GM12875 (cell line): ENCODE measurements around the gene ADORA3.

Experiments
- H3K4me3 ChIP-seq: one replicate; pipeline ENCODE4 v1.5.1; 2011; ENCODE audit warnings: low read depth, low read length, control low read depth
- TF ChIP-seq, protein P1 (sequence below): IDR thresholded peaks from 2 replicates; pipeline ENCODE4 v1.5.1; 2011; ENCODE audit warnings: low read depth, mild to moderate bottlenecking, control low read depth, inconsistent platforms, low read length, moderate library complexity, borderline replicate concordance; ENCODE audit not compliant: insufficient read depth

Gene ADORA3

DNA sequence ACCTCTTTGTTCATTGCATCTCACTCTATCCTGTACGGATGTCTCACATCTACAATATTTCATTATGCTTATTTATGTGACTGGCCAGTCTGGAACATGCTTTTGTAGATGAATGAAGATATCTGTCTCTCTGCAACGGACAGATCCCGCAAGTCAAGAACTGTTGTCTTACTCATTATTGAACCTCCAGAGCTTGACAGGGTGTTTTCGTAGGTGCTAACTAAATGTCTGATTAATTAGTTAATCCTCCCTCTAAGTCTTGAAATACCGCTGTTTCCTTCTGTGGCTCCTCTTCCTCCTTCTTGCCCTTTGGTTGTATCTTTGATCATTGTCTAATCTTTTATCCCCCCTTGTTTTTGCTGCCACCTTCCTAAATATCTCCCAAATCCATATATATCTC is 32.8 kb downstream of the ADORA3 start:
- TF ChIP-seq, protein P1, sequence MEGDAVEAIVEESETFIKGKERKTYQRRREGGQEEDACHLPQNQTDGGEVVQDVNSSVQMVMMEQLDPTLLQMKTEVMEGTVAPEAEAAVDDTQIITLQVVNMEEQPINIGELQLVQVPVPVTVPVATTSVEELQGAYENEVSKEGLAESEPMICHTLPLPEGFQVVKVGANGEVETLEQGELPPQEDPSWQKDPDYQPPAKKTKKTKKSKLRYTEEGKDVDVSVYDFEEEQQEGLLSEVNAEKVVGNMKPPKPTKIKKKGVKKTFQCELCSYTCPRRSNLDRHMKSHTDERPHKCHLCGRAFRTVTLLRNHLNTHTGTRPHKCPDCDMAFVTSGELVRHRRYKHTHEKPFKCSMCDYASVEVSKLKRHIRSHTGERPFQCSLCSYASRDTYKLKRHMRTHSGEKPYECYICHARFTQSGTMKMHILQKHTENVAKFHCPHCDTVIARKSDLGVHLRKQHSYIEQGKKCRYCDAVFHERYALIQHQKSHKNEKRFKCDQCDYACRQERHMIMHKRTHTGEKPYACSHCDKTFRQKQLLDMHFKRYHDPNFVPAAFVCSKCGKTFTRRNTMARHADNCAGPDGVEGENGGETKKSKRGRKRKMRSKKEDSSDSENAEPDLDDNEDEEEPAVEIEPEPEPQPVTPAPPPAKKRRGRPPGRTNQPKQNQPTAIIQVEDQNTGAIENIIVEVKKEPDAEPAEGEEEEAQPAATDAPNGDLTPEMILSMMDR = no peak

DNA sequence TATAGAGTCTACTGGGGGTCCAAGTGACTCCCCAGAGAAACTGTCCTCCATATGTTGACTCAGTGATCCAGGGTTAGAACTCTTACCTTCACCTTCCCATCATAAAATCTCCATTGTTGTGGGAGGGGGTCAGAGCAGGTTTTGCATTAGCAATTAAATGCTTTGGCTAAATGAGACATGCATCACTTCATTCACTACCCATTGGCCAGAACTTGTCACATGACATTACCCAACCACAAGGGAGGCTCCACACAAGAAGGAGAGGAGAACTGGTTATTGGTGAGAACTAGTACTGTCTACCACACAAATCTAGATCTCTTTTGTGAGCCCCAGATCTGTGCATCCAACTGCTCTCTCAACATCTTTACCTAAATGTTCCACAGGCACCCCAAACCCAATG is 33.9 kb downstream of the ADORA3 start:
- H3K4me3 ChIP-seq = no peak overlapping the region
- TF ChIP-seq, protein P1 = no peak

More for the DNA sequence above, 32.8 kb downstream of the ADORA3 start:
- H3K4me3 ChIP-seq = no peak overlapping the region

- H3K4me3 ChIP-seq = no peak overlapping the region
- TF ChIP-seq, protein P1 = no peak
These were observed 34.7 kb downstream of the ADORA3 start for GRCh38 chr1:111468717-111469100.

- no peak overlapping the region for H3K4me3 ChIP-seq
- TF ChIP-seq, protein P1 = no peak
These were observed 35.3 kb downstream of the ADORA3 start for GRCh38 chr1:111467865-111468716.

- TF ChIP-seq, protein P1 = no peak
- H3K4me3 ChIP-seq = no peak overlapping the region
These were observed 37.0 kb downstream of the ADORA3 start for GRCh38 chr1:111466480-111466879.

GRCh38 chr1:111465754-111466153 is 37.7 kb downstream of the ADORA3 start:
- TF ChIP-seq, protein P1 = no peak
- no peak overlapping the region for H3K4me3 ChIP-seq
